Nephron (organoid): ENCODE results near the gene KEL.

Experiments
- H3K27ac Mint-ChIP-seq, 3 experiments: 2 replicates each; pipeline ENCODE4 v1.8.0; 2020; ENCODE audit warnings: mixed read lengths in 3 of 3, mild to moderate bottlenecking in 2 of 3, moderate library complexity in 1 of 3
- H3K27me3 Mint-ChIP-seq: 2 replicates; pipeline ENCODE4 v1.8.0; 2021; ENCODE audit warnings: low read depth, mild to moderate bottlenecking, moderate library complexity, mixed read lengths
- H3K36me3 Mint-ChIP-seq: 2 replicates; pipeline ENCODE4 v1.8.0; 2020; ENCODE audit warnings: low read depth, mixed read lengths
- H3K4me1 Mint-ChIP-seq: 2 replicates; pipeline ENCODE4 v1.8.0; 2020; ENCODE audit warnings: mixed read lengths
- H3K4me3 Mint-ChIP-seq, 3 experiments: 2 replicates each; pipeline ENCODE4 v1.8.0; 2020; ENCODE audit warnings: mild to moderate bottlenecking in 3 of 3, mixed read lengths in 3 of 3, moderate library complexity in 2 of 3
- H3K9me3 Mint-ChIP-seq: 2 replicates; pipeline ENCODE4 v1.8.0; 2020; ENCODE audit warnings: mixed read lengths
- TF ChIP-seq, protein P1 (sequence below), 3 experiments: fragments of 200-600 bp; sonication (generic); IDR thresholded peaks; one replicate each; pipeline ENCODE4 v1.5.0; 2021; ENCODE audit warnings: antibody characterized with exemption in 3 of 3; ENCODE audit not compliant: unreplicated experiment in 3 of 3

Gene KEL

DNA sequence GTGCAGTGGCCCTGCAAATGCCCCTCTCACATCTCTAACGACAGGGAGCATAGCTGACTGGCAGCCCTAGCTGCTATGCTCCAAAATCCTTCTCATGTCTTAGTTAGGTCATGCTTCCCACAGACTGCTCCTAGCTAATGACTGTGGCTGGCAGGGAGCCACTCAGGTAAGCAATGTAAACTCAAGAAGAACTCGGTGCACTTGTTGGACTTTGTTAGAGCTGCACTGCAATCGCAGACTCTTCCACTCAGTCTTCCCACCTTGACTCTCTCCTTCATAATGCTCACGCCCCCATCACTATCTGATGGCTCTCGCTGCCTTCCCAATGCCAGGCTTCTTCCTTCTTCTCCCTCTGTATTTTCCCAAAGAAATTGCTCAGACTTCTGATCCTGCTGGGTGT is 40.7 kb upstream of the KEL start:
- Mint-ChIP-seq H3K27ac (peak overlapping the region in 1 of 3 experiments; percentile 2), H3K27me3 (peaks cover 3% of the 10 kb centered on the region), H3K4me1 (peaks cover 8% of the 10 kb centered on the region), H3K4me3 (no peak overlapping the region), H3K9me3 (peaks cover 4% of the 10 kb centered on the region), H3K36me3 (peaks cover 3% of the 10 kb centered on the region)
- TF ChIP-seq, protein P1, sequence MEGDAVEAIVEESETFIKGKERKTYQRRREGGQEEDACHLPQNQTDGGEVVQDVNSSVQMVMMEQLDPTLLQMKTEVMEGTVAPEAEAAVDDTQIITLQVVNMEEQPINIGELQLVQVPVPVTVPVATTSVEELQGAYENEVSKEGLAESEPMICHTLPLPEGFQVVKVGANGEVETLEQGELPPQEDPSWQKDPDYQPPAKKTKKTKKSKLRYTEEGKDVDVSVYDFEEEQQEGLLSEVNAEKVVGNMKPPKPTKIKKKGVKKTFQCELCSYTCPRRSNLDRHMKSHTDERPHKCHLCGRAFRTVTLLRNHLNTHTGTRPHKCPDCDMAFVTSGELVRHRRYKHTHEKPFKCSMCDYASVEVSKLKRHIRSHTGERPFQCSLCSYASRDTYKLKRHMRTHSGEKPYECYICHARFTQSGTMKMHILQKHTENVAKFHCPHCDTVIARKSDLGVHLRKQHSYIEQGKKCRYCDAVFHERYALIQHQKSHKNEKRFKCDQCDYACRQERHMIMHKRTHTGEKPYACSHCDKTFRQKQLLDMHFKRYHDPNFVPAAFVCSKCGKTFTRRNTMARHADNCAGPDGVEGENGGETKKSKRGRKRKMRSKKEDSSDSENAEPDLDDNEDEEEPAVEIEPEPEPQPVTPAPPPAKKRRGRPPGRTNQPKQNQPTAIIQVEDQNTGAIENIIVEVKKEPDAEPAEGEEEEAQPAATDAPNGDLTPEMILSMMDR (IDR thresholded peaks at IDR 0.05; ENCODE audit: unreplicated experiment in 3 of 3): no peak

DNA sequence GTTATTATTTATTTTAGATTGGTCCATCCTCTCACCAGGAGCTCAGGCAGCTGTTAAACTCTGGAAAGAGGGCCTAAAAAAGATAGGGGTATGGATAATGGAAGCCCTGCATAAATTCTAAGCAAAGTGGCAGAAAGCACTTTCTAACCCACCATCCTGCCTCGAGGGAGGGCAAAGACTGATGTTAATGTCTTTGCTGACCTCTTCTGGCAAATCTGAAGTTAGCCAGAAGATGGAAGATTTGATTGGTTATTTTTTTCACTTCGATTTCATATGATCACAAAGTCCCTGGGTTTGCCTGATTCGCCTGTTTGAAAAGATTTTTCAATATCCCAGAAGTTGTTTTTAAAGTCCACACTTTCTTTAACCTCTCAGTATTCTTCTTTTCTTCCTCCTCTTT is 39.9 kb upstream of the KEL start:
- Mint-ChIP-seq H3K27me3 (peaks cover 3% of the 10 kb centered on the region), H3K4me1 (peaks cover 5% of the 10 kb centered on the region), H3K27ac (no peak overlapping the region), H3K4me3 (no peak overlapping the region), H3K9me3 (peaks cover 4% of the 10 kb centered on the region), H3K36me3 (peaks cover 3% of the 10 kb centered on the region)
- TF ChIP-seq, protein P1 (IDR thresholded peaks at IDR 0.05; ENCODE audit: unreplicated experiment in 3 of 3): peak in 1 of 3 experiments; percentile 18

DNA sequence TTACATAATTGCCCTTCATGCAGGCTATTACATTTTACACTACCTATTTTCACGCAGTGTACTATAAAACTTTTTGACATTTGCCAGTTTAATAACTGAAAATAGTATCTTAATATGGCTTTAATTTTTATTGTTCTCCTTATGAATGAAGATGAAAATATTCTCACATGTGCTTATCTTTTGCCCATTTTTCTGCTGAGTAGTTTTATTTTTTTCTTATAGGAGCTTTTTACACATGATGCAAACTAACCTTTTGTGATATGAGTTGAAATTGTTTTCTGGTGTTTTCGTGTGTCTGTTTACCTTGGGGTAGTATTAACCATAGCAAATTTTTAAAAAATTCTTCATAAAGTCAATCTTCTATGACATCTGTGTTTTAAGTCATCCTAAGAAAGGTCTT is 38.5 kb upstream of the KEL start:
- peaks cover 5% of the 10 kb centered on the region for H3K4me1 Mint-ChIP-seq
- peaks cover 4% of the 10 kb centered on the region for H3K9me3 Mint-ChIP-seq
- H3K36me3 Mint-ChIP-seq: peaks cover 3% of the 10 kb centered on the region
- H3K4me3 Mint-ChIP-seq: no peak overlapping the region
- peaks cover 3% of the 10 kb centered on the region for H3K27me3 Mint-ChIP-seq
- TF ChIP-seq, protein P1 (IDR thresholded peaks at IDR 0.05; ENCODE audit: unreplicated experiment in 3 of 3): no peak
- no peak overlapping the region for H3K27ac Mint-ChIP-seq

DNA sequence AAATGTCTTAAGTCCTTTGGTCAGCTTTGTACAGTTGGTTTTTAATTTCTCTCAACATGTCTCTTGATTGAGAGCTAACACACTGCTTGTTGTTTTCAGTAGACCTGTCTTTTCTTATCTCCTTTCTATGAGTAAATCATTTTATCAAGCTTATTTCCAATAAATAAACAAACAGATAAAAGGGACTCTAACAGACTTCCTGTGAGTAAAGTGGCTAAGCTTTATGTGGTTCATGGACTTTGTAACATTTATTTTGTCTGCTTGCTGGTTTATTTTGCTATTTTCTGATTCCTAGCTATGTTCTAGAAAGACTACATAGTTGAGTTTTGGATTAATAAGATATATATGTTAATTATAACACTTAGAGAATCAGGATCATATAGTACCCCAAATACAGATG is 37.6 kb upstream of the KEL start:
- Mint-ChIP-seq H3K4me1 (peaks cover 5% of the 10 kb centered on the region), H3K4me3 (no peak overlapping the region), H3K9me3 (peaks cover 4% of the 10 kb centered on the region), H3K36me3 (peaks cover 3% of the 10 kb centered on the region), H3K27ac (no peak overlapping the region), H3K27me3 (peaks cover 3% of the 10 kb centered on the region)
- TF ChIP-seq, protein P1 (IDR thresholded peaks at IDR 0.05; ENCODE audit: unreplicated experiment in 3 of 3): no peak

DNA sequence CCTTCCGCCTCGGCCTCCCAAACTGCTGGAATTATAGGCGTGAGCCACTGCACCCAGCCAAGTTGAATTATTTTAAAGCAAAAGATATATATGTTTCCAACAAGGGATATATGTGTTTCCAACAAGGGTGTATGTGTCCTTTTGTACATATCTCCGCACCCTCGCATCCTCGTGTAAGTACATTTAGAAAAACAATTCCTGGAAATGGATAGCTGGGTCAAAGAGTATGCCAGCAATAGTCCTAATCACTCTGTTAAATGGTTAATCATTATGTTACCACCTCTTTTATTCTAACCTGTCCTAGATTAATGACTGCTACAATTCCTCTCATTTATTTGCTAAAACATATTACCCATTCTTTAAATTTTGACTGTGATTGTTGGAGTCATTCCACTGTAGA is 36.8 kb upstream of the KEL start:
- Mint-ChIP-seq H3K4me3 (no peak overlapping the region), H3K27me3 (peaks cover 1% of the 10 kb centered on the region)

DNA sequence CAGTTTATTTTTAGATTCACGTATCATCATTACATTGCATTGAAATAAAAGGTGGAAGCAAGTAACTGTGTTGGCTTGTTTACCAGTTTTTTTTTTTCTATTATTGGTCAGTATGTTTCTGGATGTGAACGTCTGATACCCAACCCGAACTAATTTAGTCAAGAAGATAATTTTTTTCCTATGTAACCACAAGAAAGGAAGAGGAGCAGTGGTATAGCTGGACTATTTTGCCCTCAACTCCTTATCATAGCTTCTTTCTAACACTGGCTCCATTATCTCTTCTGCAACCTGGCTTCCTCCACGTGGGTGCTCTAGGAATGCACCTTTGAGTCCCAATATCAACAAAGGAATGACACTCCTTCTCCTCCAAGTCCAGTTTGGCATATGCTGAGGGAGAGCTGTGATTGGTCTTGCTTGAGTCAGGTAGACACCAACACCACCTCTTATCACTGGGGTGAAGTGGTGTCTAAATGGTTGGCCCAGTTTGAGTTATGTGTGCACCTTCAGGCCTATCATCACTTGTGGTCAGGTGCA is 35.4 kb upstream of the KEL start:
- Mint-ChIP-seq H3K9me3 (peaks cover 2% of the 10 kb centered on the region), H3K36me3 (no peaks in the 10 kb centered on the region), H3K4me3 (no peak overlapping the region), H3K4me1 (no peaks in the 10 kb centered on the region), H3K27ac (no peak overlapping the region), H3K27me3 (no peaks in the 10 kb centered on the region)
- TF ChIP-seq, protein P1 (IDR thresholded peaks at IDR 0.05; ENCODE audit: unreplicated experiment in 3 of 3): no peak

More for the DNA sequence above, 36.8 kb upstream of the KEL start:
- H3K9me3 Mint-ChIP-seq: peaks cover 4% of the 10 kb centered on the region
- H3K27ac Mint-ChIP-seq: no peak overlapping the region
- H3K4me1 Mint-ChIP-seq: peaks cover 5% of the 10 kb centered on the region
- peaks cover 3% of the 10 kb centered on the region for H3K36me3 Mint-ChIP-seq
- TF ChIP-seq, protein P1 (IDR thresholded peaks at IDR 0.05; ENCODE audit: unreplicated experiment in 3 of 3): no peak
